SW 1271 (cell line): Measurements from ENCODE around the gene OR10V1.

Experiments
- DNase-seq, 2 experiments: peaks; one replicate each; lab custom pipeline; 2025; lab: John Stamatoyannopoulos, UW

The OR10V1 gene

DNA sequence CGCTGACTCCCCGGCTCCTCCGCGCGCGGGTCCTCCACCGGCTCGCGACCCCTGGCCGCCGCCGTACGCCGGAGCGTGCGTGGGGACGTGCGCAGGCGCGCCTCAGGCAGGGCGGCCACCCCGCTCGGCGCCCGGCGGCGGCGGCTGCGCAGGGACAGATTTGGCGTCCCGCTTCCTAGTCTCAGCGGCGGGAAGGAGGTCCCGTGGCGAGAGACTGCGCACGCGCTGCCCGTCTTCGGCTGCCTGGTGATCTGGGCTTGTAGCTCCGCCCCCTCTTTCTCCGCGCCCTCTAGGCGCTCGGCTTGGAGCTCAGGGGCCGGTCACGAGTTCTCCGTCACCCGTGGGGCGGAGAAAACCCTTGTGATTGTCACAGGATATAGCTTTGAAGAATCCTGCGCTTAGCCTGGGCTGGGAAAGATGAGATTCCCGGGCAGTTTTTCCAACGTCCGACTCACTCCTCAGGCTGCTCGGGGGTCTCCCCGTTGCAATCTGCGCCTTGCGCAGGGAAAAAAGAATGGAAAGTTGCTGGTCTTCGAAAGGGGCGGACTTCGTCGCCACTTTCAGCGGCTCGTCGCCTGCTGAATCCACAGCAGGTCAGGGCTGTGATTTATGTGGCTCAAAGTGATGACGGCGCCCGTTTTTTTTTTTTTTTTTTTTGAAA lies 44.6 kb downstream of the OR10V1 start, which contains the start of gene PATL1:
Gene PATL1, minus strand, starts transcription at position 88 of the 661 bp plus-strand sequence. CDS start 142 bp downstream, outside the sequence.
- DNase-seq = peak; percentile 89 to 98

GRCh38 chr11:59668188-59668949 lies 45.3 kb downstream of the OR10V1 start:
- DNase-seq = peak; percentile 14 to 62

- no peak for DNase-seq
These were observed 45.8 kb downstream of the OR10V1 start for GRCh38 chr11:59667812-59668187.

DNA sequence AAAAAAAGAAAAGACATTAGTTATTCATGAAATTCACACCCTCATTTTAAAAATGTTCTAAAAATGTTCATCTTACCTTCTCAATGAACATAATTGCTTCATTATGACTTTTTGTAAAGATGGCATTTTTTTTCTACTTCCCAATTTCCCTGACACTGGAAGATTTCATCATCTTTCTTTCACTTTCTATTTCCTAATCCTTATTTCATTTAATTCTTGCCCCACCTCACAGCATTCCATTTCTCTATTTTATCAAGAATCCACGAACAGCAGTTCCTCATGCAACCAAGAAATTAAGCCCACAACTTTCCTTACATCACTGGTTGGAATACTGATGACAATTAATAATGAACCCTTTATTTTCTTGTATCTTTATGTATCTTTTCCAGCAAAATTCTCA lies 46.7 kb downstream of the OR10V1 start:
- DNase-seq = no peak
